Keratinocyte (primary cell): Measurements from ENCODE around the gene PPHLN1. TPM values are rescaled to one million over a fixed set of nuclear protein-coding genes. Genes with fewer than 3 reads are reported as not detected.

ENCODE experiments used
- DNase-seq: peaks from one replicate; pipeline ENCODE4 v3.0.0-alpha.2; 2011; ENCODE audit warnings: low read depth, missing footprints, low spot score
- FAIRE-seq: peaks from 2 replicates; lab custom pipeline; 2011; peaks lifted over from hg19 to GRCh38; lab: Jason Lieb, UNC
- H2AFZ ChIP-seq: 2 replicates; pipeline ENCODE4 v1.6.0; 2012; ENCODE audit warnings: low read length, control low read depth, inconsistent platforms; ENCODE audit not compliant: control insufficient read depth
- H3K27ac ChIP-seq: 2 replicates; pipeline ENCODE4 v1.5.1; 2011; ENCODE audit warnings: low read length; ENCODE audit not compliant: control insufficient read depth, insufficient read depth
- H3K27me3 ChIP-seq: 3 replicates; pipeline ENCODE4 v1.6.0; 2011; ENCODE audit warnings: low read length; ENCODE audit not compliant: control insufficient read depth, insufficient read depth; ENCODE audit errors: extremely low read depth
- H3K36me3 ChIP-seq, 2 experiments: 2 replicates in 1 of 2; 3 replicates in 1 of 2; pipeline ENCODE4 v1.5.1; 2011; ENCODE audit warnings: low read length in 2 of 2, mild to moderate bottlenecking in 1 of 2; ENCODE audit not compliant: control insufficient read depth in 2 of 2, insufficient read depth in 2 of 2; ENCODE audit errors: extremely low read depth in 1 of 2
- H3K4me1 ChIP-seq: 3 replicates; pipeline ENCODE4 v1.5.1; 2011; ENCODE audit warnings: low read length; ENCODE audit not compliant: control insufficient read depth, insufficient read depth; ENCODE audit errors: extremely low read depth
- H3K4me2 ChIP-seq: 3 replicates; pipeline ENCODE4 v1.6.0; 2011; ENCODE audit warnings: low read depth, low read length; ENCODE audit not compliant: control insufficient read depth, insufficient read depth; ENCODE audit errors: extremely low read depth
- H3K4me3 ChIP-seq, 3 experiments: fragments of 200-600 bp in 1 of 3; sonication (generic) in 1 of 3; 2 replicates in 2 of 3; 3 replicates in 1 of 3; pipeline ENCODE4 v1.5.1; 2011 to 2016; ENCODE audit warnings: low read length in 3 of 3, mild to moderate bottlenecking in 3 of 3, control low read depth in 2 of 3, inconsistent platforms in 1 of 3, low read depth in 1 of 3, mixed read lengths in 1 of 3, mixed run types in 1 of 3, moderate library complexity in 1 of 3; ENCODE audit not compliant: control insufficient read depth in 2 of 3, insufficient read depth in 2 of 3; ENCODE audit errors: extremely low read depth in 1 of 3
- H3K79me2 ChIP-seq: 2 replicates; pipeline ENCODE4 v1.6.0; 2012; ENCODE audit warnings: low read length; ENCODE audit not compliant: control insufficient read depth, insufficient read depth
- H3K9ac ChIP-seq: 3 replicates; pipeline ENCODE4 v1.6.0; 2011; ENCODE audit warnings: low read length; ENCODE audit not compliant: control insufficient read depth, insufficient read depth; ENCODE audit errors: extremely low read depth
- H3K9me1 ChIP-seq: 3 replicates; pipeline ENCODE4 v1.6.0; 2011; ENCODE audit warnings: low read length; ENCODE audit not compliant: control insufficient read depth, insufficient read depth; ENCODE audit errors: extremely low read depth
- H3K9me3 ChIP-seq: 2 replicates; pipeline ENCODE4 v1.5.1; 2012; ENCODE audit warnings: low read depth, low read length; ENCODE audit not compliant: control insufficient read depth
- H4K20me1 ChIP-seq: 3 replicates; pipeline ENCODE4 v1.6.0; 2011; ENCODE audit warnings: low read length; ENCODE audit not compliant: control insufficient read depth, insufficient read depth; ENCODE audit errors: extremely low read depth
- EZH2 ChIP-seq: IDR thresholded peaks from one replicate; pipeline ENCODE4 v1.6.1; 2012; ENCODE audit warnings: inconsistent platforms, mild to moderate bottlenecking, low read length, moderate library complexity
- dilution Hi-C: fragments of 300-500 bp; cut with MboI; formaldehyde crosslinking; loops from one replicate; pipeline ENCODE4 v1.7.0; 2020; ENCODE audit warnings: low sequenced_read_pairs; ENCODE audit not compliant: extremely low pct_ligation_motif_present
- polyA plus RNA-seq, 5 experiments: library from polyadenylated mRNA; depleted of rRNA in 3 of 5; stranded (reverse) in 3 of 5; stranded (forward) in 1 of 5; unstranded in 1 of 5; fragments of >200 nt; gene quantifications; 1 replicate in 1 of 5; 2 replicates in 3 of 5; 3 replicates in 1 of 5; pipeline versions ENCODE4 v1.2.1 to v1.2.3, GENCODE V29; 2011 to 2012; ENCODE audit warnings: missing spikeins in 2 of 5, low read depth in 1 of 5, low replicate concordance in 1 of 5
- TF ChIP-seq, protein P1 (sequence below), 3 experiments: IDR thresholded peaks in 1 of 3; conservative IDR thresholded peaks in 1 of 3; optimal IDR thresholded peaks in 1 of 3; 2 replicates in 2 of 3; 3 replicates in 1 of 3; pipeline versions ENCODE3 to v1.5.1; 2011; ENCODE audit warnings: low read length in 3 of 3, mild to moderate bottlenecking in 3 of 3, moderate library complexity in 2 of 3, control low read depth in 1 of 3, inconsistent platforms in 1 of 3; ENCODE audit not compliant: insufficient read depth in 2 of 3; ENCODE audit errors: extremely low read depth in 1 of 3

The PPHLN1 gene
- polyA plus RNA-seq, 1 donor (not counting 4 experiments of a cell fraction or from before 2014, with no cell fraction given) = 95.5 TPM

DNA sequence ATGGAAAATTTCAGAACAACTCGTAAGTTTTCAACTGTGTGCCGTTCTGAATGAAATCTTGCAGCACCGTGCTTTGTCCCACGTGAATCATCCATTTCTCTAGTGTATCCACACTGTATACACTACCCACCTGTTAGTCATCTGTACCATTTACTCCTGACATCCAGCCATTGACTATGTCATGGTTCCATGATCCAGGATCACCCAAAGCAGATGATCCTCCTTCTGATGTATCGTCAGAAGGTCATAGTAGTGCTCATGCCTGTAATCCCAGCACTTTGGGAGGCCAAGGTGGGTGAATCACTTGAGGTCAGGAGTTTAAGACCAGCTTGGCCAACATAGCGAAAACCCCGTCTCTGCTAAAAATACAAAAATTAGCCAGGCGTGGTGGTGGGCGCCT is 122.9 kb downstream of the PPHLN1 start:
- Histone ChIP-seq H2AFZ (no peak overlapping the region), H3K4me3 (no peak overlapping the region), H3K36me3 (peaks cover 3 to 9% of the 10 kb centered on the region in 2 experiments), H3K9me1 (no peaks in the 10 kb centered on the region), H3K27ac (no peak overlapping the region), H4K20me1 (no peaks in the 10 kb centered on the region), H3K27me3 (no peaks in the 10 kb centered on the region), H3K79me2 (no peaks in the 10 kb centered on the region), H3K9ac (no peak overlapping the region), H3K4me2 (no peak overlapping the region), H3K9me3 (no peaks in the 10 kb centered on the region), H3K4me1 (no peaks in the 10 kb centered on the region)
- dilution Hi-C loops = no loop called here
- no peak for FAIRE-seq
- no peak for TF ChIP-seq EZH2
- TF ChIP-seq, protein P1, sequence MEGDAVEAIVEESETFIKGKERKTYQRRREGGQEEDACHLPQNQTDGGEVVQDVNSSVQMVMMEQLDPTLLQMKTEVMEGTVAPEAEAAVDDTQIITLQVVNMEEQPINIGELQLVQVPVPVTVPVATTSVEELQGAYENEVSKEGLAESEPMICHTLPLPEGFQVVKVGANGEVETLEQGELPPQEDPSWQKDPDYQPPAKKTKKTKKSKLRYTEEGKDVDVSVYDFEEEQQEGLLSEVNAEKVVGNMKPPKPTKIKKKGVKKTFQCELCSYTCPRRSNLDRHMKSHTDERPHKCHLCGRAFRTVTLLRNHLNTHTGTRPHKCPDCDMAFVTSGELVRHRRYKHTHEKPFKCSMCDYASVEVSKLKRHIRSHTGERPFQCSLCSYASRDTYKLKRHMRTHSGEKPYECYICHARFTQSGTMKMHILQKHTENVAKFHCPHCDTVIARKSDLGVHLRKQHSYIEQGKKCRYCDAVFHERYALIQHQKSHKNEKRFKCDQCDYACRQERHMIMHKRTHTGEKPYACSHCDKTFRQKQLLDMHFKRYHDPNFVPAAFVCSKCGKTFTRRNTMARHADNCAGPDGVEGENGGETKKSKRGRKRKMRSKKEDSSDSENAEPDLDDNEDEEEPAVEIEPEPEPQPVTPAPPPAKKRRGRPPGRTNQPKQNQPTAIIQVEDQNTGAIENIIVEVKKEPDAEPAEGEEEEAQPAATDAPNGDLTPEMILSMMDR (optimal IDR thresholded peaks at IDR 0.05 in 1 of 3, IDR thresholded peaks at IDR 0.05 in 1 of 3, conservative IDR thresholded peaks at IDR 0.05 in 1 of 3; ENCODE audit: extremely low read depth in 1 of 3, insufficient read depth in 2 of 3, low read length in 3 of 3) = no peak
- no peak for DNase-seq

DNA sequence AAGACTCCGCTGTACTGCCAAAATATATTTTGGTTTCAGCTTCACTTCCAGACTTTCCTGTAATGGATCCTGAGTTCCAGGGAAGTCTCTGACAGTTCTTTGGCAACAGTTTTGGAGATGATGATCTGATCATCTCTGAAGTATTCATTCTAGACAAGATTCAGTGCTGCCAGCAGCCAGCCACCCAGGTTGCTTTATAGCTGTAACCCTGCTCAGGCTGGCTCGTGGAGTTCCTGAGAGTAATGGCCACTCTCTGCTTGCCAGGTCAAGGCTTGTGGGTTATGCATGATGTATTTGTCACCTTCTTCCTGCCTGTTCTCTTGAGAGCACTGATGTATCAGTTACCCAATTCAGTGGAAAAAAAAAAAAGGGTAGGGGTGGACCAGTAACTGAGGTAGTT is 124.3 kb downstream of the PPHLN1 start:
- Histone ChIP-seq H3K79me2 (no peaks in the 10 kb centered on the region), H3K9me3 (no peaks in the 10 kb centered on the region), H3K27me3 (no peaks in the 10 kb centered on the region), H3K4me3 (no peak overlapping the region), H4K20me1 (no peaks in the 10 kb centered on the region), H3K9ac (no peak overlapping the region), H3K36me3 (peaks cover 3 to 7% of the 10 kb centered on the region in 2 experiments), H3K4me2 (no peak overlapping the region), H3K4me1 (no peaks in the 10 kb centered on the region), H2AFZ (no peak overlapping the region), H3K27ac (no peak overlapping the region), H3K9me1 (no peaks in the 10 kb centered on the region)
- DNase-seq (no peak), FAIRE-seq (no peak)
- dilution Hi-C loops = no loop called here
- TF ChIP-seq, protein P1 (optimal IDR thresholded peaks at IDR 0.05 in 1 of 3, IDR thresholded peaks at IDR 0.05 in 1 of 3, conservative IDR thresholded peaks at IDR 0.05 in 1 of 3; ENCODE audit: extremely low read depth in 1 of 3, insufficient read depth in 2 of 3, low read length in 3 of 3) = no peak
- no peak for TF ChIP-seq EZH2
